Neural progenitor cell (in vitro differentiated cells): ENCODE data around the gene SLC44A2. TPM values are rescaled to one million over a fixed set of nuclear protein-coding genes. Genes with fewer than 3 reads are reported as not detected.

Experiments
- DNase-seq: peaks from one replicate; pipeline ENCODE4 v3.0.0-alpha.2; 2016; ENCODE audit warnings: low spot score
- H2AFZ ChIP-seq: fragments of 200-600 bp; sonication (generic); replicated peaks from 2 replicates; pipeline ENCODE4 v1.6.1; 2016; ENCODE audit warnings: antibody characterized with exemption
- H3F3A ChIP-seq: fragments of 200-600 bp; sonication (generic); 2 replicates; pipeline ENCODE4 v1.6.1; 2016; ENCODE audit warnings: antibody characterized with exemption, low read depth
- H3K27ac ChIP-seq: fragments of 200-600 bp; sonication (generic); 2 replicates; pipeline ENCODE4 v1.5.1; 2016; ENCODE audit warnings: mild to moderate bottlenecking
- H3K27me3 ChIP-seq: fragments of 200-600 bp; sonication (generic); 2 replicates; pipeline ENCODE4 v1.6.1; 2016; ENCODE audit warnings: mild to moderate bottlenecking, moderate library complexity
- H3K36me3 ChIP-seq: fragments of 200-600 bp; sonication (generic); 2 replicates; pipeline ENCODE4 v1.5.1; 2016
- H3K4me1 ChIP-seq: fragments of 200-600 bp; sonication (generic); 2 replicates; pipeline ENCODE4 v1.6.1; 2016; ENCODE audit warnings: mixed run types
- H3K4me2 ChIP-seq: fragments of 200-600 bp; sonication (generic); 2 replicates; pipeline ENCODE4 v1.6.1; 2016
- H3K4me3 ChIP-seq: fragments of 200-600 bp; sonication (generic); 2 replicates; pipeline ENCODE4 v1.5.1; 2016
- H3K79me2 ChIP-seq: fragments of 200-600 bp; sonication (generic); 2 replicates; pipeline ENCODE4 v1.6.1; 2016; ENCODE audit warnings: low read depth
- H3K9ac ChIP-seq: fragments of 200-600 bp; sonication (generic); 2 replicates; pipeline ENCODE4 v1.6.1; 2016
- H3K9me3 ChIP-seq: fragments of 200-600 bp; sonication (generic); 2 replicates; pipeline ENCODE4 v1.5.1; 2016; ENCODE audit warnings: low read depth
- H4K20me1 ChIP-seq: fragments of 200-600 bp; sonication (generic); 2 replicates; pipeline ENCODE4 v1.6.1; 2016; ENCODE audit warnings: low read depth
- H3K27ac Mint-ChIP-seq: 3 replicates; pipeline ENCODE4 v1.8.0; 2021; ENCODE audit warnings: mixed read lengths
- H3K27me3 Mint-ChIP-seq: 2 replicates; pipeline ENCODE4 v1.8.0; 2022; ENCODE audit warnings: low read depth, mild to moderate bottlenecking, inconsistent platforms, moderate library complexity, mixed read lengths; ENCODE audit not compliant: insufficient read depth
- H3K36me3 Mint-ChIP-seq: 3 replicates; pipeline ENCODE4 v1.8.0; 2021; ENCODE audit warnings: mixed read lengths
- H3K4me1 Mint-ChIP-seq: 3 replicates; pipeline ENCODE4 v1.8.0; 2021; ENCODE audit warnings: mixed read lengths
- H3K4me3 Mint-ChIP-seq: 3 replicates; pipeline ENCODE4 v1.8.0; 2021; ENCODE audit warnings: mild to moderate bottlenecking, moderate library complexity, mixed read lengths
- H3K9me3 Mint-ChIP-seq: 3 replicates; pipeline ENCODE4 v1.8.0; 2020; ENCODE audit warnings: mixed read lengths
- EZH2 ChIP-seq: fragments of 200-600 bp; sonication (generic); IDR thresholded peaks from 2 replicates; pipeline ENCODE4 v1.6.1; 2017; ENCODE audit warnings: antibody characterized with exemption, mild to moderate bottlenecking, moderate library complexity
- EZH2phosphoT487 ChIP-seq: fragments of 200-600 bp; sonication (generic); IDR thresholded peaks from 2 replicates; pipeline ENCODE4 v1.6.1; 2017; ENCODE audit warnings: antibody characterized with exemption
- total RNA-seq: library from RNA; depleted of rRNA; stranded (reverse); fragments of >200 nt; gene quantifications from 2 replicates; pipeline ENCODE4 v1.2.3, GENCODE V29; 2015; ENCODE audit warnings: low replicate concordance
- TF ChIP-seq, protein P1 (sequence below): fragments of 200-600 bp; sonication (generic); IDR thresholded peaks from 2 replicates; pipeline ENCODE4 v1.5.1; 2017; ENCODE audit warnings: antibody characterized with exemption, mild to moderate bottlenecking

SLC44A2 gene
- total RNA-seq, 1 donor from 2014 or later, result 45.6 TPM

DNA sequence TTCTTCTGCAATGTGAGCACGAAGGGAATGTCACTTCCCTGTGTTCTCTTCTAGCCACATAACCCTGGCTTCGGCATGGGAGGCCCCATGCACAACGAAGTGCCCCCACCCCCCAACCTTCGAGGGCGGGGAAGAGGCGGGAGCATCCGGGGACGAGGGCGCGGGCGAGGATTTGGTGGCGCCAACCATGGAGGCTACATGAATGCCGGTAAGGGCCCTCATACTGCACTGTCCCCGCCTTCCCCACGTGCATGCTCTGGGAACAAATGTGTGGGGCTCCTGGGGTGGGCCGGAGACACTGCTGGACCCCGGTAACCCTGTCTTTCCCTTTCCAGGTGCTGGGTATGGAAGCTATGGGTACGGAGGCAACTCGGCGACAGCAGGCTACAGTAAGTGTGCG lies 58.2 kb downstream of the SLC44A2 start:
- Histone ChIP-seq H2AFZ (no peak overlapping the region), H3K27me3 (no peaks in the 10 kb centered on the region), H3K79me2 (peaks cover 86% of the 10 kb centered on the region), H4K20me1 (peaks cover 100% of the 10 kb centered on the region), H3K9ac (no peak overlapping the region), H3K4me2 (no peak overlapping the region), H3K4me1 (no peaks in the 10 kb centered on the region), H3K9me3 (no peaks in the 10 kb centered on the region), H3K27ac (no peak overlapping the region), H3K36me3 (peaks cover 14% of the 10 kb centered on the region), H3K4me3 (no peak overlapping the region), H3F3A (peaks cover 58% of the 10 kb centered on the region)
- H3K27ac Mint-ChIP-seq, result no peak overlapping the region
- peaks cover 5% of the 10 kb centered on the region for H3K27me3 Mint-ChIP-seq
- H3K9me3 Mint-ChIP-seq, result no peaks in the 10 kb centered on the region
- TF ChIP-seq EZH2 (no peak), EZH2phosphoT487 (no peak)
- TF ChIP-seq, protein P1, sequence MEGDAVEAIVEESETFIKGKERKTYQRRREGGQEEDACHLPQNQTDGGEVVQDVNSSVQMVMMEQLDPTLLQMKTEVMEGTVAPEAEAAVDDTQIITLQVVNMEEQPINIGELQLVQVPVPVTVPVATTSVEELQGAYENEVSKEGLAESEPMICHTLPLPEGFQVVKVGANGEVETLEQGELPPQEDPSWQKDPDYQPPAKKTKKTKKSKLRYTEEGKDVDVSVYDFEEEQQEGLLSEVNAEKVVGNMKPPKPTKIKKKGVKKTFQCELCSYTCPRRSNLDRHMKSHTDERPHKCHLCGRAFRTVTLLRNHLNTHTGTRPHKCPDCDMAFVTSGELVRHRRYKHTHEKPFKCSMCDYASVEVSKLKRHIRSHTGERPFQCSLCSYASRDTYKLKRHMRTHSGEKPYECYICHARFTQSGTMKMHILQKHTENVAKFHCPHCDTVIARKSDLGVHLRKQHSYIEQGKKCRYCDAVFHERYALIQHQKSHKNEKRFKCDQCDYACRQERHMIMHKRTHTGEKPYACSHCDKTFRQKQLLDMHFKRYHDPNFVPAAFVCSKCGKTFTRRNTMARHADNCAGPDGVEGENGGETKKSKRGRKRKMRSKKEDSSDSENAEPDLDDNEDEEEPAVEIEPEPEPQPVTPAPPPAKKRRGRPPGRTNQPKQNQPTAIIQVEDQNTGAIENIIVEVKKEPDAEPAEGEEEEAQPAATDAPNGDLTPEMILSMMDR, result no peak
- H3K36me3 Mint-ChIP-seq, result peaks cover 21% of the 10 kb centered on the region
- no peaks in the 10 kb centered on the region for H3K4me1 Mint-ChIP-seq
- no peak overlapping the region for H3K4me3 Mint-ChIP-seq
- no peak for DNase-seq

DNA sequence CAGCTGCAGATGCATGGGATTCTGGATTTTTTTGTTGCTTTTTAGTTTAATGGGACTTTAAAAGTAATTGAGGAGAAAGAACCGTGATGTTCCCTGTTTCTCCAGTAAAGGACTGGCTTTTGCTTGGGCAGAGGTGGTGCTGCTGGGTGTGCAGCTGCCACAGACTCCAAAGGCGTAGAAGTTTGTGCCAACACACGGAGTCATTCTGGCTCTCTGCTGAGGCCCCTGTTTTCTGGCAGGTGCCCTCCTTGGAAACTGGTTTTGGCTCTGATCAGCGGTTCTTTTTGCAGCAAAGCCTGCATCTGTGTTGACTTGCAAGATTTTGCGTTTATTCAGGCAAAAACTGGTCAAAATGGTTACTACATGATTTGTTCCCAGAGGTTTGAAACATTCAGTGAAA lies 59.9 kb downstream of the SLC44A2 start:
- Histone ChIP-seq H4K20me1 (peaks cover 100% of the 10 kb centered on the region), H3K4me2 (no peak overlapping the region), H2AFZ (no peak overlapping the region), H3K4me1 (no peaks in the 10 kb centered on the region), H3K4me3 (no peak overlapping the region), H3K79me2 (peaks cover 70% of the 10 kb centered on the region), H3K9me3 (no peaks in the 10 kb centered on the region), H3K9ac (no peak overlapping the region), H3K27me3 (no peaks in the 10 kb centered on the region), H3K36me3 (peaks cover 14% of the 10 kb centered on the region), H3F3A (peaks cover 69% of the 10 kb centered on the region), H3K27ac (no peak overlapping the region)
- Mint-ChIP-seq H3K4me3 (no peak overlapping the region), H3K27me3 (peaks cover 6% of the 10 kb centered on the region), H3K36me3 (peaks cover 22% of the 10 kb centered on the region), H3K27ac (no peak overlapping the region), H3K9me3 (no peaks in the 10 kb centered on the region), H3K4me1 (no peaks in the 10 kb centered on the region)
- no peak for DNase-seq
- TF ChIP-seq EZH2phosphoT487, result no peak
- TF ChIP-seq, protein P1, result no peak

DNA sequence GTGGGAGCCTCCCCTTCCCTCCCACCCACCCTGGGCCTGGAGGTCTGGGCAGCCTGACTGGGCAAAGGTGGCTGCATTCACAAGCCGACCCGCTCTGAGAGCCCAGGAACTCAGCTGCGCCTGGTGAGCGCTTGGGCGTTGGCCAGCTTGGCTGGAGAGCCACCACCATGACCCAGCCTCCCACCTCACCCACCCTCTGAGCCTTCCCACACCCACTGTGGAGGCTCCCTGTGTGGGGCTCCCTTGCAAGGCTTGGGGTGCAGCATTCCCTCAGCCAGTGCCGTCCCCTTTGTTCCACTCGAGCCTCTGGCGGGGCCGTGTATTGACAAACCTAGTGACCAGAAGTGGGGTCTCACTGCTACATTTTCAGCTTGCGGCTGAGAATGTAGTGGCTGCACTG lies 60.8 kb downstream of the SLC44A2 start:
- Histone ChIP-seq H3K4me1 (no peaks in the 10 kb centered on the region), H4K20me1 (peaks cover 100% of the 10 kb centered on the region), H3K27ac (no peak overlapping the region), H3K4me2 (no peak overlapping the region), H3K27me3 (no peaks in the 10 kb centered on the region), H3F3A (peaks cover 78% of the 10 kb centered on the region), H3K4me3 (no peak overlapping the region), H3K9me3 (no peaks in the 10 kb centered on the region), H2AFZ (no peak overlapping the region), H3K9ac (no peak overlapping the region), H3K36me3 (peaks cover 14% of the 10 kb centered on the region), H3K79me2 (peaks cover 60% of the 10 kb centered on the region)
- H3K27me3 Mint-ChIP-seq, result peaks cover 4% of the 10 kb centered on the region
- H3K4me1 Mint-ChIP-seq, result no peaks in the 10 kb centered on the region
- no peaks in the 10 kb centered on the region for H3K9me3 Mint-ChIP-seq
- no peak overlapping the region for H3K4me3 Mint-ChIP-seq
- TF ChIP-seq EZH2 (no peak), EZH2phosphoT487 (no peak)
- TF ChIP-seq, protein P1, result no peak
- H3K27ac Mint-ChIP-seq, result no peak overlapping the region
- H3K36me3 Mint-ChIP-seq, result peaks cover 26% of the 10 kb centered on the region
- DNase-seq, result no peak
